ENCODE results near the gene KCNQ2.
A peak's percentile ranks its signal among the peaks of the same experiment; 100 is the strongest.

KCNQ2 gene

DNA sequence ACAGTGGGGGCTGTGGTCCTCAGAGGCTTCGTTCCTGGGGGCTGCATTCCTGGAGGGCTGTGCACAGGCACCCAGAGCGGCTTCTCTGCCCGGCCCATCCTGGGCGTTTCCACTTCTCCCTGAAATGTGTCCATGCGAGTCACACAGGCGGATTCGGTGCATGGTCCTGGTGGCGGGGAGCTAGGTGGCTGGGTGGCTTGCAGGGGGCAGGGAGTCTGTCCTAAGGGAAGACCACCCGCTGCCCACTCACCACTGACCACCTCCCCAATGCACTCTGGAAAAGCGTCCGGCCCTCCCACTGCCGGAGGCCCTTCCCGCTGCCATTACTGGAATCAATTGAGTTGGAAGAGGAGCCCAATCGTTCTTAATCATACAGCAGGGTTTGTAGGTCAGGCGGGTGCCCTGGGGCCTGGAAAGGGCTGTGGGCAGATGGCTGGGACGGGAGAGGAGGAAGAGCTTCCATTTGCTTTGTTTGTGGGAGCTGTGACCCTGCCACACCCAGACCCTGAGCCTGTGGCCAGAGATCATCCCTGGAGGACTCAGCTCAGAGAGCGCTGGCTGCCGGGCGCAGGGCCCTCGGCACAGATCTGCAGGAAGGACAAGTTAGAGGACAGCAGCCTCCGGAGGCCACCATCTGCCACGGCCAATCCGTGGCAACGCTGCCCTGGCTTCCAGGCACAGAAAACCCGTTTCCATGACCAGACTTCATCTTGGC, 117.7 kb downstream of the KCNQ2 start:
- no peak for DNase-seq

DNA sequence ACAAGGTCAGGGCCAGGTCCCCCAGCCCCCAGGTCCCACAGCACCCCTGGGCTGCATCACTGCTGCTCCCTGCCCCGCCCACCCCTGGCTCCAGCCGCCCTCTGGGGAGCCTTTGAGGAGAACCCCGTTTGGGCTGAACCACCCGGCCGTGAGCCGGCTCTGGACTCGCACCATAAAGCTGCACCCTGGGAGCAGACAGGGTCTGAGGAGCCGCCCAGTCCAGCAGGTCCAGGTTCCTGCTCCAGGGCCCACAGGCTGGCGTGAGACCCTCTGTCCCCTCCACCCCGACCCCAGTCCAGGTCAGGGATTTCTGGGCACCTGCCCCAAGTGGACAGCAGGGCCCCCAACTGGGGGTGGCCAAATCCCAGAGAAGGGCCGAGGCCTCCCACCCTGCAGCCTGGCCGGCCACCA, 119.6 kb downstream of the KCNQ2 start:
- no peak for DNase-seq

DNA sequence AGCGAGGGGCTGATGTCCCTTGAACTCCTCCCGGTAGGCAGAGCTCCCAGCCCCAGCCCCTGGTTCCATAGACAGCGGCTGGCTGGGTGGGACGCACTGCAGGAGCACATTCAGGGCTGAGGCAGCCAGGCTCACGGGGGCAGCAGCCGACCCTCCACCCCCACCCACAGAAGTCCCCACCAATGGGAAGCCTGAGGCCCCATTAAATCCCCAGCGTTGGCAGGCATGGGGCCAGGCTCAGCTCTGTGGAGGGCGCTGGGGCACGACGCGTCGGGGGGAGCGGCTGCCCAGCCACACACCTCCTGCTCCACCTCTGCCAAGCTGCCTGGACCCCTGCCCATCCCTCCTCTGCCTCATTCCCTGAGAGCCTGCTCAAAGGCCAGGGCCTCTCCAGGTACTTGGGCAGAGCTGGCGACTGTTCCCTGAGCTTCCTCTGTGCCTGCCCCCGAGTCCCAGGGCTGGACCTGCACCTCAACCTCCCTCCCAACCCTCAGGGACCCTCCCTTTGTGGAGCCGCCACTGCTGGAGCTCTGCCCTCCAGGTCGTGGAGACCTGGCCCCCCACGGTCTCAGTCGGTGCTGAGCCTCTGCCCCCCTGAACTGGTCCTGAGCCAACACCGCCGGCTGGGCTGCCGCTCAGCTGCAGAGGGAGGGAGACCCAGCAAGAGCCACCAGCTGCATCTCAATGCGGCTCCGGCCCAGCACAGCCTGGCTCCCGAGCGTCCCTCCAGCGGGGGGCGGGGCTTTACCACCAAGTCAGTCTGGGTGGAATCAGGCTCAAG, 120.5 kb downstream of the KCNQ2 start:
- peak; percentile 77 for DNase-seq

DNA sequence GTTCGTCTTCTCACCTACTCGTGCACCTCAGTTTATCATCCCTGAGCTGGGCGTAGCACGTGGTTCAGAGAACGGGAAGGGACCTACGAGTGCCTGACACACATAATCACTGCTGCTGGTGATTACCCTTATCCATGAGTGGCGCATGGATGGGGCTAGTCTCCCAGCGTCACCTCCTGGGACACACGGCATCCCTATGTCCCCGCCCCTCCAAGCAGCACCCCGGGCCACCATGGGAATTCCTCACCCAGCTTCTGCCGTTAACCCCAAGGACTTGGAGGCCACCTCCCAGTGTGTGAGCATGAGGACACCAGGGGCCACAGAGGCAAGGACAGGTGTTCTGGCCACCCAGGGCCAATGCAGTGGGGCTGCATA, 121.1 kb downstream of the KCNQ2 start:
- DNase-seq: no peak

DNA sequence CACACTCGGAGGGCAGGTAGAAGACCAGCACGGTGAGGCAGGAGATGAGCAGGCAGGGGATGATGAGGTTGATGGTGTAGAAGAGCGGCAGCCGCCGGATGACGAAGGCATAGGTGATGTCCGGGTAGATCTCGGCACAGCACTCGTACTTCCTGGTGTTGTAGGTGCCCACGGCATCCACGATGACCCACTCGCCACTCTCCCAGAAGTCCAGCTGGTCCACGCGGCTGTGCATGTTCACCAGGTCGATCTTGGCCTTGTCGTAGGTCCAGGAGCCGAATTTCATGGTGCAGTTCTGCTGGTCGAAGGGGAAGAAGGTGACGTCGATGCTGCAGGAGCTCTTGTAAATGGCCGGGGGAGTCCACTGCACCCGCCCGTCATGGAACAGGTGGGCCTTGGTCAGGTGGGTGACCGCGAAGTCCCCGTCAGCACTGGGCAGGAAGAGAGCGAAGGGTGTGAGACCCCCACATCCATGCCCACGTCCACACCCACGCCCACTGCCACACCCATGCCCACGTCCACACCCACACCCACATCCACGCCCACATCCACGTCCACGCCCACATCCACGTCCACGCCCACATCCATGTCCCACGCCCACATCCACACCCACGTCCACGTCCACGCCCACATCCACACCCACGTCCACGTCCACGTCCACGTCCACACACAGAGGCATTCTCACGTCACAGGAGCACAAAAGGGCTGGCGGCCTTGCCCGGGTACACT, 121.7 kb downstream of the KCNQ2 start:
- no peak for DNase-seq

Data from femur (tissue), 1 donor.